ENCODE data around the gene MARVELD2. TPM values are rescaled to one million over a fixed set of nuclear protein-coding genes. Genes with fewer than 3 reads are reported as not detected.

Gene MARVELD2
- total RNA-seq, 1 donor from 2014 or later: 1.6 TPM

GRCh38 chr5:69372394-69372793 is 42.5 kb upstream of the MARVELD2 start:
- H3K9me3 Mint-ChIP-seq: no peaks in the 10 kb centered on the region
- intact Hi-C loops (cut with micrococcal nuclease): no loop called here
- H3K4me3 Mint-ChIP-seq: peak overlapping the region; percentile 19
- H3K4me1 Mint-ChIP-seq: peaks cover 60% of the 10 kb centered on the region
- peaks cover 35% of the 10 kb centered on the region for H3K36me3 Mint-ChIP-seq (ENCODE audit: low read depth)
- H3K27me3 Mint-ChIP-seq: no peaks in the 10 kb centered on the region
- no peak overlapping the region for H3K27ac Mint-ChIP-seq
- ATAC-seq (ENCODE audit: low read depth) (no peak), DNase-seq (no peak)
- POLR2A ChIA-PET: interaction anchor here (1.0 to 1.1 kb wide), 2 partner anchors 37 to 279 kb away, joined by 4 to 8 read pairs; no protein-coding TSS in a partner anchor
- CTCF ChIA-PET: interaction anchor here (0.9 to 1.8 kb wide), 2 partner anchors 38 to 279 kb away, joined by 4 to 6 read pairs; partner anchors contain the start of gene SLC30A5
- TF ChIP-seq CTCF (IDR thresholded peaks at IDR 0.05): no peak

DNA sequence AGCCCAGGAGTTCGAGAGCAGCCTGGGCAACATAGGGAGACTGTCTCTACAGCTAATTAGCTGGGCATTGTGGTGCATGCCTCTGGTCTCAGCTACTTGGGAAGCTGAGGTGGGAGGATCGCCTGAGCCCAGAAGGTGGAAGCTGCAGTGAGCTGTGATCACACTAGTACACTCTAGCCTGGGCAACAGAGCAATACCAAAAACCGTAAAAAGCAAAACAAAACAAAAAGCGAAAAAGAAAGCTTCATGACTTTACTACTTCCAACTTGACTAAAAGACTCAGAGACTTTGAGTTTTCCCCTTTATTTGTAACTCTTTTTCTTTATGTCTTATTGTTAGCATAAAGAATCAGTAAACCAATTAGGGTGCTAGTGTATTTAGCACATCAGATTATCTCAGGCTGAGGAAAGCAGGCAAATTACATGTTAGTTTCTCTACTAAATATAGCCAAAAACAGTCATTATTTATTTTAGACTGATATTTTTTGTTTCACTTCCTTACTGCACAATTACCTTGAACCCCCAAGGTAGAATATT is 39.9 kb upstream of the MARVELD2 start:
- ChIA-PET POLR2A (no interaction called here), CTCF (interaction anchor here (1.5 kb wide), 1 partner anchor 281 kb away, joined by 5 read pairs; the partner anchor contains the start of gene SLC30A5)
- peak; percentile 59 for ATAC-seq (ENCODE audit: low read depth)
- H3K4me3 Mint-ChIP-seq: peak overlapping the region; percentile 70
- H3K4me1 Mint-ChIP-seq: peaks cover 46% of the 10 kb centered on the region
- intact Hi-C loops (cut with micrococcal nuclease): no loop called here
- no peak for DNase-seq
- no peak for TF ChIP-seq CTCF (IDR thresholded peaks at IDR 0.05)
- peaks cover 28% of the 10 kb centered on the region for H3K36me3 Mint-ChIP-seq (ENCODE audit: low read depth)
- peak overlapping the region; percentile 87 for H3K27ac Mint-ChIP-seq
- H3K27me3 Mint-ChIP-seq: no peaks in the 10 kb centered on the region
- no peaks in the 10 kb centered on the region for H3K9me3 Mint-ChIP-seq

- CTCF ChIA-PET: interaction anchor here (0.6 kb wide), 1 partner anchor 33 kb away, joined by 3 read pairs; no protein-coding TSS in a partner anchor
- intact Hi-C loops (cut with micrococcal nuclease): no loop called here
- peaks cover 44% of the 10 kb centered on the region for H3K36me3 Mint-ChIP-seq (ENCODE audit: low read depth)
Measured at GRCh38 chr5:69378376-69378775, 36.5 kb upstream of the MARVELD2 start.

DNA sequence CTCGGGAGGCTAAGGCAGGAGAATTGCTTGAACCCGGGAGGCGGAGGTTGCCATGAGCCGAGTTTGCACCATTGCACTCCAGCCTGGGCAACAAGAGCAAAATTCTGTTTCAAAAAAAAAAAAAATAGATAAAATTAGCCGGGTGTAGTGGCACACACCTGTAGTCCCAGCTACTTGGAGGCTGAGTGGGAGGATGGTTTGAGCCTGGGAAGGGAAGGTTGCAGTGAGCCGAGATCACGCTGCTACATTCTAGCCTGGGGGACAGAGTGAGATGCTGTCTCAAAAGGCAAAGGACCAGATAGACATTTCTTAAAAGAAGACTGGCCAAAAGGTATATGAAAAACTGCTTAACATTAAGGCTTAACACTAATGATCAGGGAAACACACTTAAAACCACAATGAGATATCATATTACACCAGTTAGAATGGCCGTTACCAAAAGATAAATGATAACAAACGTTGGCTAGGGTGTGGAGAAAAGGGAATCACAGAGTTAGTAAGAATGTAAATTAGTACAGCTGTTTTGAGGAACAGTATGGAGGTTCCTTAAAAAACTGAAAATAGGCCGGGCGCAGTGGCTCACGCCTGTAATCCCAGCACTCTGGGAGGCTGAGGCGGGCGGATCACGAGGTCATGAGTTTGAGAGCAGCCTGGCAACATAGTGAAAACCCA is 10.1 kb upstream of the MARVELD2 start:
- H3K36me3 Mint-ChIP-seq (ENCODE audit: low read depth): peaks cover 64% of the 10 kb centered on the region
- no peak for ATAC-seq (ENCODE audit: low read depth)
- H3K4me1 Mint-ChIP-seq: no peaks in the 10 kb centered on the region
- POLR2A ChIA-PET: no interaction called here
- CTCF ChIA-PET: no interaction called here
- no peaks in the 10 kb centered on the region for H3K27me3 Mint-ChIP-seq
- TF ChIP-seq CTCF (IDR thresholded peaks at IDR 0.05): no peak
- no peak overlapping the region for H3K27ac Mint-ChIP-seq
- no peak overlapping the region for H3K4me3 Mint-ChIP-seq
- intact Hi-C loops (cut with micrococcal nuclease): no loop called here
- no peak for DNase-seq
- H3K9me3 Mint-ChIP-seq: peaks cover 4% of the 10 kb centered on the region

More at GRCh38 chr5:69378376-69378775, 36.5 kb upstream of the MARVELD2 start:
- Mint-ChIP-seq H3K4me3 (no peak overlapping the region), H3K27me3 (no peaks in the 10 kb centered on the region), H3K4me1 (peaks cover 26% of the 10 kb centered on the region), H3K9me3 (no peaks in the 10 kb centered on the region), H3K27ac (no peak overlapping the region)
- ATAC-seq (ENCODE audit: low read depth) (no peak), DNase-seq (no peak)
- no peak for TF ChIP-seq CTCF (IDR thresholded peaks at IDR 0.05)
- POLR2A ChIA-PET: no interaction called here

- Mint-ChIP-seq H3K36me3 (ENCODE audit: low read depth) (peaks cover 25% of the 10 kb centered on the region), H3K4me3 (peak overlapping the region; percentile 69), H3K27ac (no peak overlapping the region), H3K4me1 (peaks cover 8% of the 10 kb centered on the region), H3K9me3 (no peaks in the 10 kb centered on the region), H3K27me3 (no peaks in the 10 kb centered on the region)
- DNase-seq (no peak), ATAC-seq (ENCODE audit: low read depth) (no peak)
- no peak for TF ChIP-seq CTCF (IDR thresholded peaks at IDR 0.05)
- POLR2A ChIA-PET: no interaction called here
- CTCF ChIA-PET: no interaction called here
- intact Hi-C loops (cut with micrococcal nuclease): loop anchor here (1.0 kb wide), 1 partner anchor 322 kb away; no protein-coding TSS in a partner anchor
Measured at GRCh38 chr5:69415584-69415958, 655 bp downstream of the MARVELD2 start.
